GM19395 (cell line): ENCODE measurements around the gene FAM83F.

Source experiments
- ATAC-seq: cut with Tn5 transposase; IDR thresholded peaks from one replicate; pipeline ENCODE4 v1.9.1; 2021; ENCODE audit warnings: mild to moderate bottlenecking, moderate library complexity; ENCODE audit not compliant: unreplicated experiment

FAM83F gene

GRCh38 chr22:40056154-40056553, 61.4 kb downstream of the FAM83F start:
- ATAC-seq, result no peak

- no peak for ATAC-seq
These were observed 61.8 kb downstream of the FAM83F start for GRCh38 chr22:40056559-40056958.

GRCh38 chr22:40057652-40058051, 62.9 kb downstream of the FAM83F start:
- no peak for ATAC-seq

GRCh38 chr22:40058265-40058664, 63.5 kb downstream of the FAM83F start:
- no peak for ATAC-seq

GRCh38 chr22:40065981-40066380, 71.2 kb downstream of the FAM83F start:
- ATAC-seq, result no peak

- no peak for ATAC-seq
These were observed 72.9 kb downstream of the FAM83F start for GRCh38 chr22:40067639-40068038.

- ATAC-seq, result no peak
These were observed 75.9 kb downstream of the FAM83F start for GRCh38 chr22:40070701-40071100.

- ATAC-seq, result no peak
These were observed 77.0 kb downstream of the FAM83F start for GRCh38 chr22:40071720-40072119.

- ATAC-seq, result no peak
These were observed 82.2 kb downstream of the FAM83F start for GRCh38 chr22:40076702-40077645.

- no peak for ATAC-seq
These were observed 82.9 kb downstream of the FAM83F start for GRCh38 chr22:40077646-40078016.

- ATAC-seq, result no peak
These were observed 86.9 kb downstream of the FAM83F start for GRCh38 chr22:40081662-40082061.

- no peak for ATAC-seq
These were observed 87.4 kb downstream of the FAM83F start for GRCh38 chr22:40082184-40082583.

- ATAC-seq, result no peak
These were observed 89.0 kb downstream of the FAM83F start for GRCh38 chr22:40083794-40084193.

GRCh38 chr22:40084246-40084645, 89.5 kb downstream of the FAM83F start:
- ATAC-seq, result no peak

- no peak for ATAC-seq
These were observed 94.1 kb downstream of the FAM83F start for GRCh38 chr22:40088818-40089217.
